T-helper 1 cell treated with Interleukin-12 subunit alpha and Interleukin-12 subunit beta and Interleukin-4 antibody, amounts not matched to agents 30 μg/mL and 1 μg/mL, for 36 hours (primary cell): Measurements from ENCODE around the gene SLC23A2.

Experiments used
- H3K27ac Mint-ChIP-seq: one replicate; pipeline ENCODE4 v1.8.0; 2021; ENCODE audit warnings: mild to moderate bottlenecking, mixed read lengths
- H3K27me3 Mint-ChIP-seq: one replicate; pipeline ENCODE4 v1.8.0; 2021; ENCODE audit warnings: low read depth, mixed read lengths
- H3K36me3 Mint-ChIP-seq: one replicate; pipeline ENCODE4 v1.8.0; 2021; ENCODE audit warnings: low read depth, mixed read lengths
- H3K4me1 Mint-ChIP-seq: one replicate; pipeline ENCODE4 v1.8.0; 2021; ENCODE audit warnings: low read depth, mixed read lengths
- H3K4me3 Mint-ChIP-seq: one replicate; pipeline ENCODE4 v1.8.0; 2021; ENCODE audit warnings: mild to moderate bottlenecking, moderate library complexity, mixed read lengths
- H3K9me3 Mint-ChIP-seq: one replicate; pipeline ENCODE4 v1.8.0; 2021; ENCODE audit warnings: mixed read lengths

The SLC23A2 gene

GRCh38 chr20:4962241-4962855 is 39.0 kb downstream of the SLC23A2 start:
- H3K27ac Mint-ChIP-seq, result peak overlapping the region; percentile 89
- peak overlapping the region; percentile 26 for H3K4me3 Mint-ChIP-seq
- peaks cover 7% of the 10 kb centered on the region for H3K36me3 Mint-ChIP-seq
- no peaks in the 10 kb centered on the region for H3K9me3 Mint-ChIP-seq
- H3K4me1 Mint-ChIP-seq, result peaks cover 17% of the 10 kb centered on the region
- no peaks in the 10 kb centered on the region for H3K27me3 Mint-ChIP-seq

DNA sequence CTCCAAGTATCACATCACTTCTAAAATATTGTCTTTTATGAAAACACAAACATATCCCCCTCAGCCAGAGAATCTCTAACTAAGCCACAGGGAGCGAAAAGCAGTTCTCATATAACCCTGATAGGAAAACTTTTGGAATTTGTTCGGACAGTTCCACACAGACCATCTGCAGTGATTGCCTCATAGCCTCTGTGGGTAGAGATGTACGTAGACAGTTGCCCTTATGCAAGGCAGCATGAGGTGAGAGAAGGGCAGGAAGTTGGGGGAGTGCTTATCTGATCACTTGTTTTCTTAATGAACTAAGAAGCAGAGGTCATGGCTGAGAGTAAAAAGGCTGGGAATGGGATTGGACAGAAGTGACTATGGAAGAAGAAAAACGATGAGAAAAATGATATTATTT is 39.6 kb downstream of the SLC23A2 start:
- H3K36me3 Mint-ChIP-seq, result peaks cover 4% of the 10 kb centered on the region

GRCh38 chr20:4959592-4959991 is 41.7 kb downstream of the SLC23A2 start:
- Mint-ChIP-seq H3K36me3 (peaks cover 4% of the 10 kb centered on the region), H3K27me3 (no peaks in the 10 kb centered on the region), H3K9me3 (no peaks in the 10 kb centered on the region), H3K4me3 (no peak overlapping the region), H3K4me1 (peaks cover 19% of the 10 kb centered on the region), H3K27ac (no peak overlapping the region)

More for the DNA sequence above, 39.6 kb downstream of the SLC23A2 start:
- Mint-ChIP-seq H3K9me3 (no peaks in the 10 kb centered on the region), H3K4me1 (peaks cover 15% of the 10 kb centered on the region), H3K4me3 (peak overlapping the region; percentile 65), H3K27me3 (no peaks in the 10 kb centered on the region), H3K27ac (peak overlapping the region; percentile 89)

DNA sequence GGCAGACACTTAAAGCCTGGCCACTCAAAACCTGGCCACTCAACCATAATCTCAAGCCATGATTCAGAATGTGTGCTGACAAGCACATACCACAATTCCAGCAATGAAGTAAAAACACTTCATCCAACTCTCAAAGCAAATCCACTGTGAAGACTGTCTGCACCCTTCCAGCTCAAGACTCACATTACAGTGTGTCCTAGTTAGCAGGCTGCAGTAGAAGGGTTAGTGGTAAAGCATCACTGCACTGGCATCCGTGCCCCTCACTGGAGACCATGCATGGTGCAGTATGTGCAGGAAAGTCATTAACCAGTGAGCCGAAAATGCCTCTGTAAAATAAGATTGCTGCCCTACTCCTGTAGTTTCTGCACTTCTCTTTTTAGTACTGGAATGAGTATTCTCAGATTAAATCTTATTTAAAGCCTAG is 43.4 kb downstream of the SLC23A2 start:
- no peaks in the 10 kb centered on the region for H3K9me3 Mint-ChIP-seq
- no peak overlapping the region for H3K27ac Mint-ChIP-seq
- H3K4me1 Mint-ChIP-seq, result peaks cover 19% of the 10 kb centered on the region
- no peak overlapping the region for H3K4me3 Mint-ChIP-seq
- H3K27me3 Mint-ChIP-seq, result no peaks in the 10 kb centered on the region
- peaks cover 4% of the 10 kb centered on the region for H3K36me3 Mint-ChIP-seq

DNA sequence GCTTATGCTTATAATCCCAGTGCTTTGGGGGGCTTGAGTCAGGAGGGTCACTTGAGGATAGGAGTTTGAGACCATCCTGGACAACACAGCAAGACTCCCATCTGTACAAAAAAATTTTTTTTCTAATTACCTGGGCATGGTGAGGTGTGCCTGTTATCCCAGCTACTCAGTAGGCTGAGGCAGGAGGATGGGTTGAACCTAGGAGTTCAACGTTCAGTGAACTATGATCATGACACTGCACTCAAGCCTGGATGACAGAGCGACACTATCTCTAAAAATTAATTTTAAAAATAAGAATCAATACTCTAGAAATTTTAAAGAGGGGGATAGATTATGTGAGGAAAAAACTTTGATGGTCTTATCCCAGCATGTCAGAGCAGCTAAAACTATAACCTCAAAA is 44.1 kb downstream of the SLC23A2 start:
- Mint-ChIP-seq H3K36me3 (peaks cover 4% of the 10 kb centered on the region), H3K4me3 (no peak overlapping the region), H3K27me3 (no peaks in the 10 kb centered on the region), H3K4me1 (peaks cover 16% of the 10 kb centered on the region), H3K9me3 (peaks cover 2% of the 10 kb centered on the region), H3K27ac (no peak overlapping the region)

- Mint-ChIP-seq H3K4me1 (peaks cover 8% of the 10 kb centered on the region), H3K9me3 (peaks cover 5% of the 10 kb centered on the region), H3K36me3 (peaks cover 5% of the 10 kb centered on the region), H3K4me3 (no peak overlapping the region), H3K27me3 (no peaks in the 10 kb centered on the region), H3K27ac (no peak overlapping the region)
These were observed 45.0 kb downstream of the SLC23A2 start for GRCh38 chr20:4956200-4956810.

GRCh38 chr20:4953881-4954280 is 47.4 kb downstream of the SLC23A2 start:
- Mint-ChIP-seq H3K27ac (no peak overlapping the region), H3K9me3 (peaks cover 5% of the 10 kb centered on the region), H3K4me3 (no peak overlapping the region), H3K36me3 (peaks cover 5% of the 10 kb centered on the region), H3K4me1 (peaks cover 16% of the 10 kb centered on the region), H3K27me3 (no peaks in the 10 kb centered on the region)

GRCh38 chr20:4952229-4952628 is 49.1 kb downstream of the SLC23A2 start:
- no peak overlapping the region for H3K4me3 Mint-ChIP-seq
- H3K4me1 Mint-ChIP-seq, result peaks cover 24% of the 10 kb centered on the region
- no peaks in the 10 kb centered on the region for H3K27me3 Mint-ChIP-seq
- H3K36me3 Mint-ChIP-seq, result peaks cover 5% of the 10 kb centered on the region
- no peak overlapping the region for H3K27ac Mint-ChIP-seq
- H3K9me3 Mint-ChIP-seq, result peaks cover 5% of the 10 kb centered on the region

- no peak overlapping the region for H3K27ac Mint-ChIP-seq
- H3K4me1 Mint-ChIP-seq, result peaks cover 28% of the 10 kb centered on the region
- peaks cover 6% of the 10 kb centered on the region for H3K36me3 Mint-ChIP-seq
- H3K27me3 Mint-ChIP-seq, result no peaks in the 10 kb centered on the region
- H3K4me3 Mint-ChIP-seq, result no peak overlapping the region
- H3K9me3 Mint-ChIP-seq, result peaks cover 5% of the 10 kb centered on the region
These were observed 50.0 kb downstream of the SLC23A2 start for GRCh38 chr20:4951299-4951698.

DNA sequence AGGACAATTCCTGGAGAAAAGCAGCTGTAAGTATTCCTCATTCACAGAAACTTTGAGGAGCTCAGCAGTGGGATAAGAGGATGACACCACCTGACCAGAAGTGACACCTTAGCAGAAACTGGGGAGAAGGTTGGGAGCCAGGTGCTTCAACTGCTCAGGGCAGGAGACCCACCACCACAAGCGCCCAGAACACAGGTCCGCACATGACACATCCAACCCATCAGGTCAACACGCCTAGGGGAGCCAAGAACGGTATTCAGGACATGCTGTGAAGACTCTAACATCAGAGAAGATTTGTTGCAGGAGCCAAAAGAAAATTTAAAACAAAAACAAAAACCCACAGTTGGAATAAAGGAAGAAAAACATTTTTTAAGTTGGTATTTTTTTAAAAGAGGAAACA is 50.5 kb downstream of the SLC23A2 start:
- H3K9me3 Mint-ChIP-seq, result peaks cover 5% of the 10 kb centered on the region
- no peak overlapping the region for H3K4me3 Mint-ChIP-seq
- H3K4me1 Mint-ChIP-seq, result peaks cover 27% of the 10 kb centered on the region
- no peaks in the 10 kb centered on the region for H3K27me3 Mint-ChIP-seq
- no peak overlapping the region for H3K27ac Mint-ChIP-seq
- peaks cover 6% of the 10 kb centered on the region for H3K36me3 Mint-ChIP-seq

DNA sequence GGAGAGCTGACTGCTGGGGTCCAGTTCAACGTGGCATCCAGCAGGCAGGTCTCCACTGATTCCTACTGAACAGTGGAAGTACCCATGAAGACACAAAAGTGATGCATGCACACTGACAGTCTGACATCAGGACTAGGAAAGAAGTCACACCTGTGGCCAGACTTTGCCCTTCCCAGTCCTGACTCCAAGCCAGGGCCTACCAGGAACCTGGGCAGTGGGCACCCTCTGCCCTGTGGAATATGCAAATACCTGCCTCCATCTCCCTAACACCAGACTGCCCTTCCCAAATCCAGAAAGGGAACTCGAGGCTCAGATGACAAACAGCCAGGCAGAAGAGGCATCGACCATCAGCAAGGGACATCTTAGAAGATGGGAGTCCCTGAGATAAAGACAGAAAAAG is 50.9 kb downstream of the SLC23A2 start:
- Mint-ChIP-seq H3K4me1 (peaks cover 26% of the 10 kb centered on the region), H3K4me3 (no peak overlapping the region), H3K27me3 (no peaks in the 10 kb centered on the region), H3K36me3 (peaks cover 6% of the 10 kb centered on the region), H3K27ac (no peak overlapping the region), H3K9me3 (peaks cover 5% of the 10 kb centered on the region)

GRCh38 chr20:4949833-4950178 is 51.5 kb downstream of the SLC23A2 start:
- Mint-ChIP-seq H3K36me3 (peaks cover 8% of the 10 kb centered on the region), H3K9me3 (peaks cover 5% of the 10 kb centered on the region), H3K4me3 (peak overlapping the region; percentile 3), H3K27ac (no peak overlapping the region), H3K27me3 (no peaks in the 10 kb centered on the region), H3K4me1 (peaks cover 28% of the 10 kb centered on the region)

- H3K9me3 Mint-ChIP-seq, result peaks cover 5% of the 10 kb centered on the region
- H3K4me3 Mint-ChIP-seq, result no peak overlapping the region
- peak overlapping the region; percentile 49 for H3K27ac Mint-ChIP-seq
- peaks cover 8% of the 10 kb centered on the region for H3K36me3 Mint-ChIP-seq
- H3K27me3 Mint-ChIP-seq, result no peaks in the 10 kb centered on the region
- H3K4me1 Mint-ChIP-seq, result peaks cover 28% of the 10 kb centered on the region
These were observed 53.3 kb downstream of the SLC23A2 start for GRCh38 chr20:4947817-4948559.

GRCh38 chr20:4946986-4947385 is 54.3 kb downstream of the SLC23A2 start:
- Mint-ChIP-seq H3K9me3 (peaks cover under 1% of the 10 kb centered on the region), H3K4me1 (peaks cover 30% of the 10 kb centered on the region), H3K27me3 (no peaks in the 10 kb centered on the region), H3K36me3 (peaks cover 3% of the 10 kb centered on the region), H3K27ac (peak overlapping the region; percentile 9), H3K4me3 (peak overlapping the region; percentile 33)

DNA sequence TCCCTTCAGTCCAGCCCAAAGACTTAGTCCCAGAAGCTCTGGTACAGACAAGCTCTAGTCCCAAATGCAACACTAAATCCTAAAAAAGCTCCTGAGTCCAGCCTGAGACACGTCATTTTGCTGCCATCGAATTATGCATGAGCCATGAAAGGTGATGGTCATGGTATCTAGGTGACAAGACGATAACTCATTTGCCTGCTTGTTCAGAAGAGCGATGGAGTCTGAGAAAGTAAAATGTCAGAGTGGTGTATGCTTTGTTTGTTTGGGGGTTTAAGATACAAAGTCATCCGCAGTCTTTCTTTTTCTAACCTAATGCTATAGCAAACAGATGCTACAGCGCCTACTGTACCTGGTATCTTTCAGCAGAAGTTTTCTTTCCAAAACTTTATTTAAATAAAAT is 54.7 kb downstream of the SLC23A2 start:
- H3K4me3 Mint-ChIP-seq, result no peak overlapping the region
- no peaks in the 10 kb centered on the region for H3K9me3 Mint-ChIP-seq
- peaks cover 32% of the 10 kb centered on the region for H3K4me1 Mint-ChIP-seq
- no peaks in the 10 kb centered on the region for H3K27me3 Mint-ChIP-seq
- H3K36me3 Mint-ChIP-seq, result peaks cover 3% of the 10 kb centered on the region
- no peak overlapping the region for H3K27ac Mint-ChIP-seq
